C4-2B (cell line): ENCODE results near the gene PRDX1.

Source experiments
- H3K27ac ChIP-seq: fragments of 450-650 bp; 2 replicates; pipeline ENCODE4 v1.5.1; 2017
- ZFX ChIP-seq: fragments of 450-650 bp; IDR thresholded peaks from 2 replicates; pipeline ENCODE4 v1.6.1; 2017
- TF ChIP-seq, protein P1 (sequence below): fragments of 450-650 bp; conservative IDR thresholded peaks from 2 replicates; pipeline ENCODE4 v1.5.1; 2017; ENCODE audit warnings: mild to moderate bottlenecking

The PRDX1 gene

DNA sequence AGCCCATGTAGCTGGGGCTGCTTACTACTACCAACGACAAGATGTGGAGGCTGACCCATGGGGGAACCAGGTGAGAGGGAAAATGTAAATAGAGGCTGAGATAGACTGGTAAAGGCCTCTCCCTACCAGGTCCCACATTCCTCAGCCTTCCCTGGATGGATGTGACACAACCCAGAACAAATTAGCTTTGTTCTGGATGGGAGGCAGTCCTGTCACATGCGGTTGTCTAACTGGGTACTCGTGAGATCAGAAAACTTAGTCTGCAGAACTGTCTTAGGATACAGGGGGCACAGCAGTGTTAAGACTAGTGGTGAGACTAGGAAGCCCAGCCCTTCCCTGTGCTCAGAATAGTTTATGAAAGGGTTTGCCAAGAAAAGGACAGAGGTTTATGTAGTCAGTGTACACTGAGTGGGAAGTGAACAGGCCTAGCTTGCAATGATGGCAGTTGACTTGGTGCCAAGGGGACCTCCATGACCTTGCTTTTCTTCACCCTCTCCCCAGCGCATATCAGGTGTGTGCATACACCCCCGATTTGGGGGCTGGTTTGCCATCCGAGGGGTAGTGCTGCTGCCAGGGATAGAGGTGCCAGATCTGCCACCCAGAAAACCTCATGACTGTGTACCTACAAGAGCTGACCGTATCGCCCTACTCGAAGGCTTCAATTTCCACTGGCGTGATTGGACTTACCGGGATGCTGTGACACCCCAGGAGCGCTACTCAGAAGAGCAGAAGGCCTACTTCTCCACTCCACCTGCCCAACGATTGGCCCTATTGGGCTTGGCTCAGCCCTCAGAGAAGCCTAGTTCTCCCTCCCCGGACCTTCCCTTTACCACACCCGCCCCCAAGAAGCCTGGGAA, 13.2 kb downstream of the PRDX1 start:
- TF ChIP-seq, protein P1, sequence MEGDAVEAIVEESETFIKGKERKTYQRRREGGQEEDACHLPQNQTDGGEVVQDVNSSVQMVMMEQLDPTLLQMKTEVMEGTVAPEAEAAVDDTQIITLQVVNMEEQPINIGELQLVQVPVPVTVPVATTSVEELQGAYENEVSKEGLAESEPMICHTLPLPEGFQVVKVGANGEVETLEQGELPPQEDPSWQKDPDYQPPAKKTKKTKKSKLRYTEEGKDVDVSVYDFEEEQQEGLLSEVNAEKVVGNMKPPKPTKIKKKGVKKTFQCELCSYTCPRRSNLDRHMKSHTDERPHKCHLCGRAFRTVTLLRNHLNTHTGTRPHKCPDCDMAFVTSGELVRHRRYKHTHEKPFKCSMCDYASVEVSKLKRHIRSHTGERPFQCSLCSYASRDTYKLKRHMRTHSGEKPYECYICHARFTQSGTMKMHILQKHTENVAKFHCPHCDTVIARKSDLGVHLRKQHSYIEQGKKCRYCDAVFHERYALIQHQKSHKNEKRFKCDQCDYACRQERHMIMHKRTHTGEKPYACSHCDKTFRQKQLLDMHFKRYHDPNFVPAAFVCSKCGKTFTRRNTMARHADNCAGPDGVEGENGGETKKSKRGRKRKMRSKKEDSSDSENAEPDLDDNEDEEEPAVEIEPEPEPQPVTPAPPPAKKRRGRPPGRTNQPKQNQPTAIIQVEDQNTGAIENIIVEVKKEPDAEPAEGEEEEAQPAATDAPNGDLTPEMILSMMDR = no peak; the same call in 1 of the 2 replicates
- TF ChIP-seq ZFX = no peak
- H3K27ac ChIP-seq = peak overlapping the region; percentile 9; the same call in 1 of the 2 replicates

DNA sequence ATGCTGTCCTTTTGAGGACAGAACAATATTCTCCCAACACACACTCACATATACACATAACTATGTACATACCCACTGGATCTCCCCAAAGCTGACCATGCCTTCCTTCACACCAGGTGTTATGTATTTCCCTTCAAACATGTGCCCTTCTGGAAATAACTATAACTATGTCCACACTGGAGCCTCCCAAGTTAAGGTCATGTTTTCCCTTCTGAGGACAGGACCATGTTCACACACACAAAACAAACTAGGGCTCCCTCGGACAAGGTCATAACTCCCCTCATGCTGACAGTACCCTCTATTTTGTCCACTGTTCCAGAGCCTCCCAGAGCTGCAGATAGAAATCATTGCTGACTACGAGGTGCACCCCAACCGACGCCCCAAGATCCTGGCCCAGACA, 13.8 kb downstream of the PRDX1 start:
- TF ChIP-seq, protein P1 = no peak
- no peak for TF ChIP-seq ZFX
- H3K27ac ChIP-seq = peak overlapping the region; percentile 9; the same call in 1 of the 2 replicates

DNA sequence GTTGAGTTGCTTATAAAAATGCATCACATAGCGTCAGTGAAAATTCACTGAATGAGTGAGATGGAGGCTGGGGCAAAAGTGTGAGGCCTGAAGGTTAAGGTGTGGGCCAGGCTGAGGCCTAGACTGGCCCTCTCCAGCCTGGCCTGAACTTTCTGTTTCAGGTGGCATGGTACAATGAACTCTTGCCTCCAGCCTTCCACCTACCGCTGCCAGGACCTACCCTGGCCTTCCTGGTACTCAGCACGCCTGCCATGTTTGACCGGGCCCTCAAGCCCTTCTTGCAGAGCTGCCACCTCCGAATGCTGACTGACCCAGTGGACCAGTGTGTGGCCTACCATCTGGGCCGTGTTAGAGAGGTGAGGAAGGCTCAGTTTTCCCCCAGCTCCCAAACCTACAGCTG, 14.5 kb downstream of the PRDX1 start:
- peak overlapping the region; percentile 3; the same call in 1 of the 2 replicates for H3K27ac ChIP-seq
- no peak for TF ChIP-seq ZFX
- TF ChIP-seq, protein P1 = no peak

DNA sequence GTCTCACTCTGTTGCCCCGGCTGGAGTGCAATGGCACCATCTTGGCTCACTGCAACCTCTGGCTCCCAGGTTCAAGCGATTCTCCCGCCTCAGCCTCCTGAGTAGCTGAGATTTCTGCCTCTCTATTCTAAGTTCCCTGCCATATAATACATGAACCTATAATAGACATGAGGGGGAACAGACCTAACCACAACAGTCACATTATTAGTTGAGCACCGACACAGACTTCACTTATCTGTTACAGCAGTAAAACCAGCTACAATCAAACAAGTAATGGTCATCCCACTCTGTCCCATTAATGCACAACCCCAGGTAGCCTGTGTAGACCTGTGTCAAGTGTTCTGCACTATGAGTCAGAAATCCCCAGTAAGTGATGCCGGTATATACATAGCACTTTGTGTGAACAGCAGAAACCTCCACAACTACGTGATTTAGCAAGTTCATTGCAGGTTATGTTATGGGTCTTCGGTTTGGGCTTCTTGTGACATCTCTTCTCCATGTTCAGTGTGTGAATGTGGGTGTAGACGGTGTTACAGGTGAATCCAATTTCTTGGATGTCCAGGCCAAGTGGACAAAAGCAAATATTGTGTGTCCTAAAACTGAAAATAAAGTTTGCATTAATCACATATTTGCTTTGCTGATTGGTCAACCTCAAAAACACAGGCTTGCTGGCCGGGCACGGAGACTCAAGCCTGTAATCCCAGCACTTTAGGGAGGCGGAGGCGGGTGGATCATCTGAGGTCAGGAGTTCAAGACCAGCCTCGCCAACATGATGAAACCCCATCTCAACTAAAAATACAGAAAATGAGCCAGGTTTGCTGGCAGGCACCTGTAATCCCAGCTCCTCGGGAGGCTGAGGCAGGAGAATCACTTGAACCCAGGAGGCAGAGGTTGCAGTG, 18.0 kb downstream of the PRDX1 start:
- H3K27ac ChIP-seq = no peak overlapping the region
- TF ChIP-seq, protein P1 = no peak
- no peak for TF ChIP-seq ZFX

DNA sequence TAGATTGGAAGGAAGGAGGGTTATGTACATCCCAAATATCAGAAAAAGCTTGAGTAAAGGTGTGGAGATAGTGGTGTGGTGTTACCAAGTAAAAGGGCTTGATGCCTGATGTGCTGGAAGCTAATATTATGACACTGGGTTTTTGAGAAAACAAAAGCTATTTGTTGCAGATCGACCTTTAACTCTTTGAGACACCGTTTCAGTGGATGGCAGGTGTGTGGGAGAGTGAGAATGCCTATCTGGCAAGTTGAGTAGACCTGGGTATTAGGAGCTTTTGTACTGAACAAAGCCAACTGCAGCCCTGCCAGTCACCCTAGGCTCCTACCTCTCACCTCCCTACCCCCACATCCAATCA, 20.2 kb downstream of the PRDX1 start:
- no peak overlapping the region for H3K27ac ChIP-seq
- TF ChIP-seq, protein P1 = no peak
- TF ChIP-seq ZFX = no peak

DNA sequence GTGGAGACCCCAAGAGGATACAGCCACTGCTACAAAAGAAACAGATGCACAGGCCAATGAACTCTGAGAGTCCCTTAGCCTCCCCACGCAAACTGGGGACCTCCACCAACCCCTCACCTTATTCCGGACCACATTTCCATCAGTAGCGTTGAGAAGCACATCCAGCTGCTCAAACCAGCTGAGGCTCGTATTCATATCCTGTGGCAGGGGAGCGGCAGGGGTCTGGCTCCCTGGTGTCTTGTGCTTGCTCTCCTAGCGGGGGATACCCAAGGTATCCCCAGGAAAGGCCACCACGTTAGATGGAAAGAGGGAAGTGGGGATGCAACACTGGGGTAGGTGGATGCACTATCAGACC, 22.3 kb downstream of the PRDX1 start:
- H3K27ac ChIP-seq = peak overlapping the region; percentile 90
- TF ChIP-seq, protein P1 = no peak
- TF ChIP-seq ZFX = no peak

DNA sequence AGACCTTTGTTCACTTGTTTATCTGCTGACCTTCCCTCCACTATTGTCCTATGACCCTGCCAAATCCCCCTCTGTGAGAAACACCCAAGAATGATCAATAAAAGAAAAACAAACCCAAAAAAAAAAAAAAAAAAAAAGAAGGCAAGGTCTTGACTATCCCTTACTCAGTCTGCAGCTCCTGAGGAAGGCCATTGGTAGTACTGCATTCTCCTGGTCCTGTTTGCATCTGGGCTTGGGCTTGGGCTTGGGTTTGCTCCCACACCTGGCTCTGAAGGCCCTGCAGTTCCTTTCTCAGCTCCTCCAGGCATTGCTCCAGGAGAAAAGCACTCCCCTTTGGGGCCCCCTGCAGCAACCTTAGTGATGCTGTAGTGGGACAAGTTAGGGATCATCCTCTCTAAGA, 23.4 kb downstream of the PRDX1 start:
- no peak overlapping the region for H3K27ac ChIP-seq
- no peak for TF ChIP-seq ZFX
- TF ChIP-seq, protein P1 = no peak
